Measurements from ENCODE around the gene TRAPPC2.
A peak's percentile ranks its signal among the peaks of the same experiment; 100 is the strongest.
"Not testable (repeated sequence)": the region's sequence is repeated elsewhere in the genome, so short reads cannot be mapped to it uniquely, and the experiment has no call there.

The TRAPPC2 gene

DNA sequence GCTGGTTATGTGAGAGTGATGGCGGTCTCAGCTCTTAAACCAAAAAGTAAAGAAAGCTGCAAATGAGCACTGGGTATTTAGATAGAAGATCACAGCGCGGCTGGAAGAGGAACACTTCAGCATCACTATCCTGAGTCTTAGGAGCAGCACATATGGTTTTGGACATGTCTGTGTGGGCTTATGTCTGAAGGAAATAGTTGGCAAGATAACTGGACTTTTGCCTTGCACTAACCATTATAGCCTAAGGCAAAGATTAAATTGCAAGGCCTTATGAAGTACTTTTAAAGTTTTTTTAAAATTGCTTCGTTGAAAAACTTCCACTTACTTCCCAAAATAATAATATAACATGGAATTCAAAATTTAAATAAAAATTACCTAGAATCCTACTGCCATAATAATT lies 50.1 kb downstream of the TRAPPC2 start:
- Mint-ChIP-seq H3K27me3 (ENCODE audit: low read depth) (no peaks in the 10 kb centered on the region), H3K27ac (no peak overlapping the region), H3K4me1 (ENCODE audit: low read depth) (peaks cover 9% of the 10 kb centered on the region), H3K36me3 (ENCODE audit: low read depth) (peaks cover 3% of the 10 kb centered on the region), H3K4me3 (no peak overlapping the region), H3K9me3 (no peaks in the 10 kb centered on the region)

- Mint-ChIP-seq H3K4me1 (ENCODE audit: low read depth) (no peaks in the 10 kb centered on the region), H3K4me3 (no peak overlapping the region), H3K27me3 (ENCODE audit: low read depth) (no peaks in the 10 kb centered on the region), H3K27ac (no peak overlapping the region), H3K36me3 (ENCODE audit: low read depth) (peaks cover 3% of the 10 kb centered on the region), H3K9me3 (no peaks in the 10 kb centered on the region)
Measured at GRCh38 chrX:13681595-13681994, 52.8 kb downstream of the TRAPPC2 start.

DNA sequence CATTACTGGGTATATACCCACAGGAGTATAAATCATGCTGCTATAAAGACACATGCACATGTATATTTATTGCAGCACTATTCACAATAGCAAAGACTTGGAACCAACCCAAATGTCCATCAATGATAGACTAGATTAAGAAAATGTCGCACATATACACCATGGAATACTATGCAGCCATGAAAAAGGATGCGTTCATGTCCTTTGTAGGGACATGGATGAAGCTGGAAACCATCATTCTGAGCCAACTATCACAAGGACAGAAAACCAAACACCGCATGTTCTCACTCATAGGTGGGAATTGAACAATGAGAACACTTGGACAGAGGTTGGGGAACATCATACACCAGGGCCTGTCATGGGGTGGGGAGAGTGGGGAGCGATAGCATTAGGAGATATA lies 54.7 kb downstream of the TRAPPC2 start:
- not testable (repeated sequence) for H3K27ac Mint-ChIP-seq; H3K9me3 Mint-ChIP-seq; H3K27me3 Mint-ChIP-seq (ENCODE audit: low read depth); H3K4me1 Mint-ChIP-seq (ENCODE audit: low read depth); H3K4me3 Mint-ChIP-seq; H3K36me3 Mint-ChIP-seq (ENCODE audit: low read depth)

GRCh38 chrX:13676885-13677284 lies 57.5 kb downstream of the TRAPPC2 start:
- Mint-ChIP-seq H3K27me3 (ENCODE audit: low read depth) (no peaks in the 10 kb centered on the region), H3K36me3 (ENCODE audit: low read depth) (peaks cover 9% of the 10 kb centered on the region), H3K4me1 (ENCODE audit: low read depth) (no peaks in the 10 kb centered on the region), H3K9me3 (no peaks in the 10 kb centered on the region), H3K4me3 (no peak overlapping the region), H3K27ac (no peak overlapping the region)

- Mint-ChIP-seq H3K4me1 (ENCODE audit: low read depth) (peaks cover 5% of the 10 kb centered on the region), H3K36me3 (ENCODE audit: low read depth) (peaks cover 18% of the 10 kb centered on the region), H3K27ac (no peak overlapping the region), H3K27me3 (ENCODE audit: low read depth) (no peaks in the 10 kb centered on the region), H3K9me3 (no peaks in the 10 kb centered on the region), H3K4me3 (no peak overlapping the region)
Measured at GRCh38 chrX:13673016-13673415, 61.4 kb downstream of the TRAPPC2 start.

DNA sequence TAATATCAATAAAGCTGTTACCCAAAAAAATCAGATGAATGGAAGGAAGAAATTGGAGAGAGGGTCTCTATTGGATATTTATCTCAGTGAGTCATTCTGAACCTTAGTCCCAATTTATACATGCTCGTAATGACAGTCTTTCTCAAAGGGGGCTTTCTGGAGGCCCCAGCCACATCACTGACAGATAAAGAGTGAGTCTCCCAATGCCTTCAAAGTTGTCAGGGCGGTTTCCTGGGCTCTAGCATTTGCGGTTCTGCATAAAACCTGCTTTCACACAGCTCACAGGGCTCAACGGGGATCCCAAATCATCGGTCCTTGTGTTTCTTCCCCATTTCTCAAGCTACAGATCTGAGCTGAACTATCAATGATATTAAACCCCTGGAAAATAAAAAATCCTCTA lies 64.2 kb downstream of the TRAPPC2 start:
- H3K4me3 Mint-ChIP-seq = no peak overlapping the region
- H3K27ac Mint-ChIP-seq = no peak overlapping the region
- no peaks in the 10 kb centered on the region for H3K27me3 Mint-ChIP-seq (ENCODE audit: low read depth)
- peaks cover 5% of the 10 kb centered on the region for H3K4me1 Mint-ChIP-seq (ENCODE audit: low read depth)
- H3K9me3 Mint-ChIP-seq = no peaks in the 10 kb centered on the region
- peaks cover 21% of the 10 kb centered on the region for H3K36me3 Mint-ChIP-seq (ENCODE audit: low read depth)

DNA sequence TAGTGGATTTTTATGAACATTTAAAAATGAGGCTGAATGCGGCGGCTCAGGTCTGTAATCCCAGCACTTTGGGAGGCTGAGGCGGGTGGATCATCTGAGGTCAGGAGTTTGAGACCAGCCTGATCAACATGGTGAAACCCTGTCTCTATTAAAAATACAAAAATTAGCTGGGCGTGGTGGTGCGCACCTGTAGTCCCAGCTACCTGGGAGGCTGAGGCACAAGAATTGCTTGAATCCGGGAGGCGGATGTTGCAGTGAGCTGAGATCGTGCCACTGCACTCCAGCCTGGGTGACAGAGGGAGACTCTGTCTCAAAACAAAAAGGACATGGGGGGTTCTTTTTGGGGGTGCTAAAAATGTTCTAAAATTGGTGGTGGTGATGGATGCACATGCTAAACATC lies 64.7 kb downstream of the TRAPPC2 start:
- H3K4me1 Mint-ChIP-seq (ENCODE audit: low read depth) = not testable (repeated sequence)
- H3K27ac Mint-ChIP-seq = peak overlapping the region; percentile 78

GRCh38 chrX:13669246-13669737 lies 65.1 kb downstream of the TRAPPC2 start:
- Mint-ChIP-seq H3K27me3 (ENCODE audit: low read depth) (no peaks in the 10 kb centered on the region), H3K36me3 (ENCODE audit: low read depth) (peaks cover 25% of the 10 kb centered on the region), H3K4me3 (no peak overlapping the region), H3K27ac (peak overlapping the region; percentile 78), H3K4me1 (ENCODE audit: low read depth) (peaks cover 5% of the 10 kb centered on the region), H3K9me3 (no peaks in the 10 kb centered on the region)

More for the DNA sequence above, 64.7 kb downstream of the TRAPPC2 start:
- not testable (repeated sequence) for H3K27me3 Mint-ChIP-seq (ENCODE audit: low read depth); H3K9me3 Mint-ChIP-seq; H3K4me3 Mint-ChIP-seq
- peaks cover 25% of the 10 kb centered on the region for H3K36me3 Mint-ChIP-seq (ENCODE audit: low read depth)

DNA sequence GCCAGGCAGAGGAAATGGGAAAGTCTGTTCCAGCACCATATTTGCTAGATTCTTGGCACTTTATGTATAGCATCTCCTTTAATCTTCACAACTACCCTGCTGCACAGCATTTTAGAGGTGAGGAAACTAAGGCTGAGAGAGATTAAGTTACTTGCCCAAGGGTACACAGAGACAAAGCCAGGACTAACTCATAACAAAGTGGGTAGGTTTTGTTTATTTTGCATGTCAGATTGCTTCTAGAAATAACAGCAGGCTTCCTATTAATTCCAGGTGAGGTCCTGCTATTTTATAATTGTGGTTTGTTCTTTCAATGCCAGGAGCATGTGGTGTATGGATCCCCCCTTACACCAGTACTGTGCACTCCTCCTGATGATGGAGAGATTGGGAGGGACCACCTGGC lies 66.5 kb downstream of the TRAPPC2 start:
- Mint-ChIP-seq H3K4me1 (ENCODE audit: low read depth) (peaks cover 5% of the 10 kb centered on the region), H3K36me3 (ENCODE audit: low read depth) (peaks cover 23% of the 10 kb centered on the region), H3K9me3 (no peaks in the 10 kb centered on the region), H3K27me3 (ENCODE audit: low read depth) (no peaks in the 10 kb centered on the region), H3K27ac (no peak overlapping the region), H3K4me3 (no peak overlapping the region)

DNA sequence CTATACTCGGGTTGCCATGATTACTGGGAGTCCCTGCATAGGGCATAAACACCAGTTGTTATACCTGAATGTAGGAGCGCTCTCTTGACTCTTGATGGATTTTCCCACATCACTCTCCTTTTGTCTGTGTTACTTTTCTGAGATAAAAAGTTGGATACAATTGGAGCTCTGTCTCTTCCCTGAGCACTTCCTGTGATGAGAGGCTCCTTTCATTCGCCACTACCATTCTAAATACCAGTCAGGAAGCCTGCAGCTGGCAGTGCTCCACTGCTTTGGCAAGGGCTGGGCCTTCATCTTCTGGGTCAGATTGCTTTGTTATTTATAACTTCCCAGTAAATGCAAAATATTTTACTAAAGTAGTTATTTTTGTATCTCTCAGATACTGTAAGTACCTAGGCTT lies 67.6 kb downstream of the TRAPPC2 start:
- no peak overlapping the region for H3K4me3 Mint-ChIP-seq
- no peak overlapping the region for H3K27ac Mint-ChIP-seq
- no peaks in the 10 kb centered on the region for H3K9me3 Mint-ChIP-seq
- peaks cover 25% of the 10 kb centered on the region for H3K36me3 Mint-ChIP-seq (ENCODE audit: low read depth)
- H3K27me3 Mint-ChIP-seq (ENCODE audit: low read depth) = no peaks in the 10 kb centered on the region
- H3K4me1 Mint-ChIP-seq (ENCODE audit: low read depth) = peaks cover 5% of the 10 kb centered on the region

DNA sequence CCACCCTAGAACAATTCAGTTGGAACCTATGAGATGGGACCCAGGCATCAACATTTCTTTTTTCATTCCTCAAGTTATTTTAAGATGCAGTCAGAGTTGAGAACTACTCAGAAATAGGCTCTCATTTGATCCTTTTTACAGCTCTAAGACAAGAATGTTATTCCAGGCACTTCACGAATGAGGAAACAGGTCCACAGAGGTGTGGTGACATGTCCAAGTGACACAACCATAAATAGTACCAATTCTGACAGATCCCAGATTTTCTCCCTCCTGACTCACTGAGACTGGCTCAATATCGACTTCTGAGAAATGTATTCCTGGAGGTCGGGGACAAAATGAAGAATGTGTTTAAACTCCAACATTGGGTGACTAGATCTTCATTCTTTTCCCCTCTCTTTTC lies 70.4 kb downstream of the TRAPPC2 start:
- Mint-ChIP-seq H3K27me3 (ENCODE audit: low read depth) (no peaks in the 10 kb centered on the region), H3K9me3 (no peaks in the 10 kb centered on the region), H3K27ac (no peak overlapping the region), H3K4me1 (ENCODE audit: low read depth) (peaks cover under 1% of the 10 kb centered on the region), H3K4me3 (no peak overlapping the region), H3K36me3 (ENCODE audit: low read depth) (peaks cover 25% of the 10 kb centered on the region)

DNA sequence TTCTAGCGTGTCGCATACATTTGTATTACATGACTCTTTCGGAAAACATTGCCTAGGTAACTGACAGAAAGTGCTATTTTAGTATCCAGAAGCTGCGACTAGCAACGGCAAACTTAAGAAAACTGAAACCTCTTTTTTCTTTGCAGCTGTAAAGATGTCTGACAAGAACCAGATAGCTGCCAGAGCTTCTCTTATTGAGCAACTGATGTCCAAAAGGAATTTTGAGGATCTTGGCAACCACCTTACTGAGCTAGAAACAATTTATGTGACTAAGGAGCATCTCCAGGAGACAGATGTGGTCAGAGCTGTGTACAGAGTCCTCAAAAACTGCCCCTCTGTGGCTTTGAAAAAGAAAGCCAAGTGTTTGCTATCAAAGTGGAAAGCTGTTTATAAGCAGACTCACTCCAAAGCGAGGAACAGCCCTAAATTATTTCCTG lies 72.0 kb downstream of the TRAPPC2 start:
- Mint-ChIP-seq H3K27me3 (ENCODE audit: low read depth) (no peaks in the 10 kb centered on the region), H3K4me3 (no peak overlapping the region), H3K36me3 (ENCODE audit: low read depth) (peaks cover 27% of the 10 kb centered on the region), H3K4me1 (ENCODE audit: low read depth) (peaks cover 7% of the 10 kb centered on the region), H3K27ac (no peak overlapping the region), H3K9me3 (no peaks in the 10 kb centered on the region)

All from T-helper 1 cell treated with Interleukin-12 subunit alpha and Interleukin-12 subunit beta and Interleukin-4 antibody, amounts not matched to agents 30 μg/mL and 1 μg/mL, for 36 hours (primary cell).